ENCODE data around the gene IL27RA.

DNA sequence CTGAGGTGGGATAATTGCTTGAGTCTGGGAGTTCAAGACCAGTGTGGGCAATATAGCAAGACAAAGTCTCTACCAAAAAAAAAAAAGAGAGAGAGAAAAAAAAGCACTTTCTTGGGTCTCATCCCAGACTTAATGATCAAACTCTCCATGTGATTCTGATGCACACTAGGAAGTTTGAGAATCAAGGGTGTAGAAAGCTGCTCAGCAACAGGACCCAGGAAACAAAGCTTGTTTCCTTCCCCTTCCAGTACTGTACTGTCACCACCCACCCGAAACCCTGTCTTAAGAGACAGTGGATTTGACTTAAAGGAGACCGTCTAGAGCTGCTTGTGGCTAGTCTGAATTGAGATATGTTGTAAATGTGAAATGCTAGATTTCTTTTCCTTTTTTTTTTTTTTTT lies 46.8 kb downstream of the IL27RA start:
- TF ChIP-seq CTCF (IDR thresholded peaks at IDR 0.05) (no peak), POLR2A (IDR thresholded peaks at IDR 0.05) (no peak)

All from uterus (tissue), 2 donors.